OCI-LY1 (cell line): ENCODE data around the gene RGS16.

Experiments
- CTCF ChIP-seq: fragments of 200-600 bp; sonication (generic), shearing (Covaris generic); IDR thresholded peaks from 2 replicates; pipeline ENCODE4 v1.5.1; 2017; ENCODE audit warnings: mild to moderate bottlenecking, antibody characterized with exemption, low read length, moderate library complexity, mixed read lengths
- EZH2 ChIP-seq: fragments of 200-600 bp; sonication (generic), shearing (Covaris generic); IDR thresholded peaks from 2 replicates; pipeline ENCODE4 v1.8.0; 2017; ENCODE audit warnings: borderline replicate concordance, mixed run types, mild to moderate bottlenecking, antibody characterized with exemption, low read length, moderate library complexity, mixed read lengths

- TF ChIP-seq CTCF (no peak), EZH2 (no peak)
These were observed 33.6 kb downstream of the RGS16 start for GRCh38 chr1:182570611-182570970.
